H1 (cell line): ENCODE measurements around the gene CHRNA4. TPM values are rescaled to one million over a fixed set of nuclear protein-coding genes. Genes with fewer than 3 reads are reported as not detected.

ENCODE experiments used
- CTCF ChIA-PET: fragments of 300-600 bp; sonication (Branson Sonifier 250); formaldehyde crosslinking; loops from one replicate; lab custom pipeline; 2021; ENCODE audit not compliant: partially characterized antibody; lab: Charles Lee
- POLR2A ChIA-PET: fragments of 300-600 bp; sonication (Branson Sonifier 250); formaldehyde crosslinking; loops from one replicate; lab custom pipeline; 2021; ENCODE audit warnings: inconsistent platforms; ENCODE audit not compliant: partially characterized antibody; lab: Charles Lee
- DNase-seq, 2 experiments: peaks; one replicate each; pipeline versions ENCODE4 v3.0.0 to v3.0.0-alpha.2; 2010 to 2022; ENCODE audit warnings: low spot score in 2 of 2, low read depth in 1 of 2, mixed read lengths in 1 of 2
- FAIRE-seq: peaks from 2 replicates; lab custom pipeline; 2011; peaks lifted over from hg19 to GRCh38; lab: Jason Lieb, UNC
- H2AFZ ChIP-seq: 2 replicates; pipeline ENCODE4 v1.8.1; 2012; ENCODE audit warnings: low read length, inconsistent platforms
- H2AK5ac ChIP-seq: 2 replicates; pipeline ENCODE4 v1.6.1; 2013; ENCODE audit warnings: low read depth, low read length
- H2BK120ac ChIP-seq: replicated peaks from 2 replicates; pipeline ENCODE3; 2013; ENCODE audit warnings: low read depth, low read length, inconsistent platforms
- H2BK12ac ChIP-seq: 2 replicates; pipeline ENCODE4 v1.6.1; 2013; ENCODE audit warnings: low read depth, low read length
- H2BK15ac ChIP-seq: 2 replicates; pipeline ENCODE4 v1.6.1; 2013; ENCODE audit warnings: low read length
- H2BK20ac ChIP-seq: 2 replicates; pipeline ENCODE4 v1.6.1; 2013; ENCODE audit warnings: low read length
- H2BK5ac ChIP-seq: 2 replicates; pipeline ENCODE4 v1.6.1; 2013; ENCODE audit warnings: low read depth, low read length
- H3K14ac ChIP-seq: 2 replicates; pipeline ENCODE4 v1.6.1; 2013; ENCODE audit warnings: inconsistent platforms; ENCODE audit not compliant: insufficient read length
- H3K18ac ChIP-seq: 2 replicates; pipeline ENCODE4 v1.6.1; 2013; ENCODE audit warnings: low read length; ENCODE audit errors: extremely low read depth
- H3K23ac ChIP-seq: 2 replicates; pipeline ENCODE4 v1.6.1; 2013; ENCODE audit warnings: inconsistent platforms; ENCODE audit not compliant: insufficient read length
- H3K23me2 ChIP-seq: 2 replicates; pipeline ENCODE4 v1.6.1; 2013; ENCODE audit warnings: low read depth, low read length
- H3K27ac ChIP-seq: 2 replicates; pipeline ENCODE4 v1.6.1; 2011; ENCODE audit warnings: low read depth, low read length, inconsistent platforms
- H3K27me3 ChIP-seq, 4 experiments: replicated peaks in 1 of 4; 1 replicate in 1 of 4; 2 replicates in 3 of 4; pipeline versions ENCODE4 v1.6.1 to v1.8.1; 2011 to 2013; ENCODE audit warnings: low read length in 3 of 4, mild to moderate bottlenecking in 3 of 4, inconsistent platforms in 2 of 4, mixed read lengths in 2 of 4, moderate library complexity in 1 of 4; ENCODE audit not compliant: control insufficient read depth in 3 of 4, insufficient read depth in 3 of 4; ENCODE audit errors: extremely low read depth in 1 of 4
- H3K36me3 ChIP-seq, 4 experiments: 2 replicates each; pipeline versions ENCODE4 v1.6.1 to v1.8.1; 2011 to 2013; ENCODE audit warnings: mild to moderate bottlenecking in 4 of 4, low read length in 3 of 4, moderate library complexity in 2 of 4, control low read depth in 1 of 4, inconsistent platforms in 1 of 4; ENCODE audit not compliant: insufficient read depth in 4 of 4, control insufficient read depth in 2 of 4
- H3K4ac ChIP-seq: replicated peaks from 2 replicates; pipeline ENCODE3; 2013; ENCODE audit warnings: low read length, low read depth, mixed read lengths, inconsistent platforms; ENCODE audit not compliant: insufficient read length
- H3K4me1 ChIP-seq, 4 experiments: replicated peaks in 1 of 4; 1 replicate in 1 of 4; 2 replicates in 3 of 4; pipeline versions ENCODE4 v1.6.1 to v1.8.1; 2011 to 2013; ENCODE audit warnings: low read length in 3 of 4, inconsistent platforms in 2 of 4, mixed read lengths in 1 of 4; ENCODE audit not compliant: insufficient read depth in 4 of 4, control insufficient read depth in 3 of 4
- H3K4me2 ChIP-seq, 2 experiments: 2 replicates each; pipeline versions ENCODE4 v1.6.1 to v1.8.1; 2011 to 2013; ENCODE audit warnings: low read depth in 2 of 2, low read length in 2 of 2, control low read depth in 1 of 2, inconsistent platforms in 1 of 2, mild to moderate bottlenecking in 1 of 2; ENCODE audit not compliant: insufficient read depth in 1 of 2
- H3K4me3 ChIP-seq, 4 experiments: fragments of 200-600, 300-600 bp in 1 of 4; sonication (generic), shearing (Covaris generic), sonication (Bioruptor Twin) in 1 of 4; 2 replicates each; pipeline versions ENCODE4 v1.5.1 to v1.8.1; 2011 to 2016; ENCODE audit warnings: low read length in 4 of 4, low read depth in 3 of 4, control low read depth in 2 of 4, inconsistent platforms in 2 of 4, mild to moderate bottlenecking in 2 of 4, mixed read lengths in 1 of 4, moderate library complexity in 1 of 4; ENCODE audit not compliant: insufficient read depth in 2 of 4; ENCODE audit errors: extremely low read depth in 1 of 4
- H3K56ac ChIP-seq: replicated peaks from 2 replicates; pipeline ENCODE3; 2013; ENCODE audit warnings: low read depth, mild to moderate bottlenecking, mixed read lengths, low read length, inconsistent platforms; ENCODE audit not compliant: insufficient read length
- H3K79me1 ChIP-seq: 2 replicates; pipeline ENCODE4 v1.6.1; 2013; ENCODE audit warnings: low read depth, low read length, control low read depth
- H3K79me2 ChIP-seq, 2 experiments: 2 replicates each; pipeline versions ENCODE4 v1.6.1 to v1.8.1; 2012 to 2013; ENCODE audit warnings: low read length in 2 of 2, mild to moderate bottlenecking in 2 of 2, inconsistent platforms in 1 of 2; ENCODE audit not compliant: insufficient read depth in 2 of 2, control insufficient read depth in 1 of 2
- H3K9ac ChIP-seq, 4 experiments: replicated peaks in 1 of 4; 1 replicate in 1 of 4; 2 replicates in 3 of 4; pipeline versions ENCODE4 v1.6.1 to v1.8.1; 2011 to 2013; ENCODE audit warnings: low read depth in 3 of 4, low read length in 3 of 4, control low read depth in 2 of 4, mild to moderate bottlenecking in 2 of 4, moderate library complexity in 2 of 4, inconsistent platforms in 1 of 4; ENCODE audit errors: extremely low read depth in 1 of 4
- H3K9me3 ChIP-seq, 2 experiments: 2 replicates each; pipeline versions ENCODE4 v1.6.1 to v1.8.1; 2012 to 2013; ENCODE audit warnings: mild to moderate bottlenecking in 2 of 2, moderate library complexity in 2 of 2, control low read depth in 1 of 2, inconsistent platforms in 1 of 2, low read depth in 1 of 2, low read length in 1 of 2, mixed read lengths in 1 of 2; ENCODE audit not compliant: insufficient read depth in 2 of 2
- H4K20me1 ChIP-seq, 2 experiments: replicated peaks in 1 of 2; 2 replicates each; pipeline versions ENCODE3 to v1.8.1; 2011 to 2013; ENCODE audit warnings: inconsistent platforms in 2 of 2, low read length in 2 of 2, mild to moderate bottlenecking in 1 of 2; ENCODE audit not compliant: insufficient read depth in 2 of 2, control insufficient read depth in 1 of 2
- H4K5ac ChIP-seq: 2 replicates; pipeline ENCODE4 v1.6.1; 2013; ENCODE audit warnings: low read length, low read depth, mixed read lengths, inconsistent platforms; ENCODE audit not compliant: insufficient read length
- H4K8ac ChIP-seq: 2 replicates; pipeline ENCODE4 v1.8.0; 2013; ENCODE audit warnings: mild to moderate bottlenecking, moderate library complexity, low read length, inconsistent platforms; ENCODE audit not compliant: insufficient read depth; ENCODE audit errors: extremely low read depth
- H4K91ac ChIP-seq: replicated peaks from 2 replicates; pipeline ENCODE3; 2013; ENCODE audit warnings: low read length, mixed read lengths, inconsistent platforms; ENCODE audit not compliant: insufficient read length
- CBX8 ChIP-seq: fragments of 300-800, 300-1000 bp; sonication (generic); IDR thresholded peaks from 2 replicates; pipeline ENCODE4 v1.7.1; 2016; ENCODE audit warnings: low read depth, low read length, borderline replicate concordance
- KDM1A ChIP-seq: fragments of 200-600, 300-600 bp; sonication (generic); IDR thresholded peaks from 2 replicates; pipeline ENCODE4 v1.7.1; 2016; ENCODE audit warnings: mild to moderate bottlenecking, low read length, borderline replicate concordance
- NRF1 ChIP-seq: IDR thresholded peaks from 2 replicates; pipeline ENCODE4 v1.6.1; 2011; ENCODE audit warnings: mild to moderate bottlenecking, low read depth, low read length, improper control_type of control experiment
- PHF8 ChIP-seq: fragments of 200-600 bp; sonication (generic); conservative IDR thresholded peaks from 2 replicates; pipeline ENCODE4 v1.7.1; 2012; ENCODE audit warnings: low read depth, mild to moderate bottlenecking, inconsistent platforms, low read length, moderate library complexity
- SUZ12 ChIP-seq: fragments of 200-600 bp; sonication (generic); IDR thresholded peaks from 2 replicates; pipeline ENCODE4 v1.6.1; 2012; ENCODE audit warnings: mild to moderate bottlenecking, inconsistent platforms, low read length, moderate library complexity, mixed read lengths
- WGBS, 2 experiments: shearing (Covaris generic) in 1 of 2; methylation state at CpG; one replicate each; pipeline versions ENCODE4 v1.1.6 to v1.1.7; 2013 to 2015; ENCODE audit warnings: low lambda C conversion rate in 2 of 2, mixed read lengths in 2 of 2, inconsistent platforms in 1 of 2, low coverage in 1 of 2, missing lambda C conversion rate in 1 of 2; ENCODE audit not compliant: insufficient replicate concordance in 2 of 2, insufficient coverage in 1 of 2, insufficient read length in 1 of 2; ENCODE audit errors: extremely low coverage in 1 of 2, missing lambda C conversion rate in 1 of 2; 5-methylcytosine and 5-hydroxymethylcytosine counted together
- polyA plus RNA-seq, 7 experiments: library from polyadenylated mRNA; depleted of rRNA in 3 of 7; stranded (reverse) in 5 of 7; unstranded in 2 of 7; fragments of >200 nt in 5 of 7; fragments of 200-250 nt in 2 of 7; gene quantifications; 1 replicate in 5 of 7; 2 replicates in 1 of 7; 4 replicates in 1 of 7; pipeline versions ENCODE4 v1.2.1 to v1.2.3, GENCODE V29; 2011 to 2013; ENCODE audit warnings: missing spikeins in 2 of 7, mixed read lengths in 2 of 7
- total RNA-seq: library from RNA; stranded (reverse); fragmentation: NEBNext Ultra II Directional; extraction: Animal tissue kit (Norgen Biotek cat#: 25700); gene quantifications from 2 replicates; pipeline ENCODE4 v1.2.1, GENCODE V29; 2021

The CHRNA4 gene
- total and polyA plus RNA-seq, 2 of the 8 experiments (the other 6 are each of a cell fraction or from before 2014, with no cell fraction given) = 4.3 to 5.7 TPM

- H3K23ac ChIP-seq = no peak overlapping the region
- no peaks in the 10 kb centered on the region for H3K36me3 ChIP-seq
- no peak for FAIRE-seq
- CTCF ChIA-PET = interaction anchor here (1.0 to 8.1 kb wide), 7 partner anchors 14 to 137 kb away, joined by 3 to 85 read pairs (median 9); no protein-coding TSS in a partner anchor
- no peak overlapping the region for H3K18ac ChIP-seq
- H2BK12ac ChIP-seq = no peak overlapping the region
- H3K4me2 ChIP-seq = no peak overlapping the region
- WGBS, 2 experiments = 91% methylated on average over 20 of the region's 26 CpGs; no CpG with 5 or more reads in 1 of the 2 experiments
- H4K5ac ChIP-seq = no peak overlapping the region
- peaks cover 0 to 24% (median 15%) of the 10 kb centered on the region in 4 experiments; a peak in 6 of 7 replicates for H3K27me3 ChIP-seq
- no peak overlapping the region for H3K56ac ChIP-seq
- no peak overlapping the region for H3K9ac ChIP-seq
- no peak overlapping the region for H2BK20ac ChIP-seq
- H2AK5ac ChIP-seq = no peak overlapping the region
- H3K4me1 ChIP-seq = peaks cover 0 to 21% (median 15%) of the 10 kb centered on the region in 4 experiments; a peak in 6 of 7 replicates
- no peaks in the 10 kb centered on the region for H3K9me3 ChIP-seq
- DNase-seq = no peak
- H2BK5ac ChIP-seq = no peak overlapping the region
- H4K20me1 ChIP-seq = peaks cover 0 to 4% of the 10 kb centered on the region in 2 experiments
- no peak overlapping the region for H3K4ac ChIP-seq
- H3K27ac ChIP-seq = no peak overlapping the region
- TF ChIP-seq NRF1 (no peak), CBX8 (no peak), KDM1A (no peak), SUZ12 (no peak), PHF8 (no peak)
- TF ChIP-seq, all 59 proteins: peak for 0
- Histone ChIP-seq H2BK15ac (no peak overlapping the region), H3K14ac (no peak overlapping the region), H4K91ac (no peak overlapping the region), H4K8ac (0 out of 2 replicates have a peak overlapping the region, but pooled peaks have one; percentile 51), H3K4me3 (no peak overlapping the region), H3K79me2 (no peaks in the 10 kb centered on the region), H3K23me2 (peaks cover 10% of the 10 kb centered on the region; the same call in 1 of the 2 replicates), H2AFZ (no peak overlapping the region), H3K79me1 (no peaks in the 10 kb centered on the region), H2BK120ac (no peak overlapping the region)
- POLR2A ChIA-PET = interaction anchor here (0.7 kb wide), 1 partner anchor 38 kb away, joined by 3 read pairs; no protein-coding TSS in a partner anchor
These were observed 2.9 kb downstream of the CHRNA4 start for GRCh38 chr20:63357921-63358905.
